Activated naive CD4-positive, alpha-beta T cell treated with anti-CD3 and anti-CD28 coated beads for 36 hours (primary cell): Measurements from ENCODE around the gene BIN1. TPM values are rescaled to one million over a fixed set of nuclear protein-coding genes. Genes with fewer than 3 reads are reported as not detected.

Experiments used
- CTCF ChIA-PET: fragments of 350-600 bp; sonication (Branson Sonifier 250); formaldehyde crosslinking; loops from one replicate; lab custom pipeline; 2021; ENCODE audit warnings: antibody characterized with exemption; lab: Charles Lee
- DNase-seq: peaks from one replicate; pipeline ENCODE4 v3.0.0-alpha.2; 2020
- H3K27ac Mint-ChIP-seq: one replicate; pipeline ENCODE4 v1.8.0; 2021; ENCODE audit warnings: mild to moderate bottlenecking, mixed read lengths
- H3K27me3 Mint-ChIP-seq: one replicate; pipeline ENCODE4 v1.8.0; 2021; ENCODE audit warnings: low read depth, mixed read lengths
- H3K36me3 Mint-ChIP-seq: one replicate; pipeline ENCODE4 v1.8.0; 2021; ENCODE audit warnings: low read depth, mixed read lengths
- H3K4me1 Mint-ChIP-seq: one replicate; pipeline ENCODE4 v1.8.0; 2021; ENCODE audit warnings: low read depth, mixed read lengths
- H3K4me3 Mint-ChIP-seq: one replicate; pipeline ENCODE4 v1.8.0; 2021; ENCODE audit warnings: mild to moderate bottlenecking, moderate library complexity, mixed read lengths
- H3K9me3 Mint-ChIP-seq: one replicate; pipeline ENCODE4 v1.8.0; 2021; ENCODE audit warnings: mixed read lengths
- intact Hi-C: fragments of 100-400 bp; cut with micrococcal nuclease; formaldehyde crosslinking; loops from one replicate; pipeline ENCODE4 v1.15.1; 2023
- total RNA-seq, 2 experiments: library from RNA; stranded (reverse); gene quantifications; one replicate each; pipeline ENCODE4 v1.2.3, GENCODE V29; 2021

BIN1 gene
- total RNA-seq, 2 experiments from 2014 or later, result 50.4 to 51.1 TPM

GRCh38 chr2:127011231-127011661 is 95.7 kb downstream of the BIN1 start:
- H3K9me3 Mint-ChIP-seq, result no peaks in the 10 kb centered on the region
- no peak for DNase-seq
- H3K4me1 Mint-ChIP-seq, result no peaks in the 10 kb centered on the region
- peaks cover 13% of the 10 kb centered on the region for H3K27me3 Mint-ChIP-seq
- no peak overlapping the region for H3K27ac Mint-ChIP-seq
- CTCF ChIA-PET, result no interaction called here
- H3K36me3 Mint-ChIP-seq, result no peaks in the 10 kb centered on the region
- intact Hi-C loops, result no loop called here
- no peak overlapping the region for H3K4me3 Mint-ChIP-seq

DNA sequence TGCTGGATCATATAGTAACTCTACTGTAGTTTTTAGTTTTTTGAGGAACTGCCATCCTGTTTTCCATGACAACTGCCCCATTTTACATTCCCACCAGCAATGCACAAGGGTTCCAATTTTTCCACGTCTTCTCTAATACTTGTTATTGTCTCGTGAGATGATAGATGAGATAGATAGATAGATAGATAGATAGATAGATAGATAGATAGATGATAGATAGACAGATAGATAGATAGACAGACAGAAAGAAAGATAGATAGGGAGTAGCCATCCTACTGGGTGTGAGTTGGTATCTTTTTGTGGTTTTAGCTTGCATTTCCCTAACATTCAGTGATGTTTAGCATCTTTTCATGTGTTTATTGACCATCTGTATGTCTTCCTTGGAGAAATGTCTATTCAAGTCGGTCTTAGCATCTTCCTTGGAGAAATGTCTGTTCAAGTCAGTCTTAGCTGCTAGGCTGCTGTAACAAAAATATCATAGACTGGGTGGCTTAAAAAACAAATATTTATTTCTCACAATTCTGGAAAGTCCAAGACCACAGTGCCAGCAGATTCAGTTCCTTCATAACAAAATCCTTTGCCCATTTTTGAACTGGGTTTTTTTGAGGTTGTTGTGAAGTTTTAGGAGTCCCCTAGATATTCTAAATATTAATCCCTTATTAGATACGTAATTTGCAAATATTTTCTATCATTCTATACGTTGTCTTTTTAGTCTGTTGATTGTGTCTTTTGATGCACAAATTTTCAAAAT is 98.5 kb downstream of the BIN1 start:
- CTCF ChIA-PET, result no interaction called here
- Mint-ChIP-seq H3K36me3 (no peaks in the 10 kb centered on the region), H3K27ac (no peak overlapping the region), H3K4me1 (no peaks in the 10 kb centered on the region), H3K9me3 (no peaks in the 10 kb centered on the region), H3K4me3 (no peak overlapping the region), H3K27me3 (peaks cover 8% of the 10 kb centered on the region)
- intact Hi-C loops, result no loop called here
- DNase-seq, result no peak

- intact Hi-C loops, result no loop called here
- no peaks in the 10 kb centered on the region for H3K9me3 Mint-ChIP-seq
- peaks cover 3% of the 10 kb centered on the region for H3K27me3 Mint-ChIP-seq
- no peaks in the 10 kb centered on the region for H3K4me1 Mint-ChIP-seq
- DNase-seq, result no peak
- CTCF ChIA-PET, result interaction anchor here (1.0 kb wide), 1 partner anchor 36 kb away, joined by 3 read pairs; no protein-coding TSS in a partner anchor
- H3K4me3 Mint-ChIP-seq, result no peak overlapping the region
- H3K36me3 Mint-ChIP-seq, result no peaks in the 10 kb centered on the region
- H3K27ac Mint-ChIP-seq, result no peak overlapping the region
Measured at GRCh38 chr2:127007652-127008051, 99.3 kb downstream of the BIN1 start.

DNA sequence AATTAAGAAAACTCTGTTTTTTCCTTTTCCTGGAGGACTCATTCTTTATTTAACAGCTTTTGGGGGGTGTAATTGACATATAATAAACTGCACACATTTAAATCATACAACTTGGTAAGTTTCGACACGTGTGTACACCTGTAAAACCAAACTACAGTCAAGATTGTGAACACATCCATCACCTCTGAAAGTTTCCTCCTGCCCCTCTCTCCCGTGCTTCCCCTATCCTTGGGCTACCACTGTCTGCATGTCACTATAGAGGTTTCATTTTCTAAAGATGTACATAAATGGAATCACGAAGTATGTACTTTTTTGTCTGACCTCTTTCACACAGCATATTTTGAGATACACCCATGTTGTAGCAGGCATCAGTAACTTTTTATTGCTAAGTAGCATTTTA is 100.0 kb downstream of the BIN1 start:
- Mint-ChIP-seq H3K4me3 (no peak overlapping the region), H3K27ac (no peak overlapping the region), H3K27me3 (peaks cover 3% of the 10 kb centered on the region), H3K4me1 (no peaks in the 10 kb centered on the region), H3K36me3 (no peaks in the 10 kb centered on the region), H3K9me3 (no peaks in the 10 kb centered on the region)
- DNase-seq, result no peak
- intact Hi-C loops, result no loop called here
- CTCF ChIA-PET, result interaction anchor here (1.0 kb wide), 1 partner anchor 35 kb away, joined by 3 read pairs; no protein-coding TSS in a partner anchor

DNA sequence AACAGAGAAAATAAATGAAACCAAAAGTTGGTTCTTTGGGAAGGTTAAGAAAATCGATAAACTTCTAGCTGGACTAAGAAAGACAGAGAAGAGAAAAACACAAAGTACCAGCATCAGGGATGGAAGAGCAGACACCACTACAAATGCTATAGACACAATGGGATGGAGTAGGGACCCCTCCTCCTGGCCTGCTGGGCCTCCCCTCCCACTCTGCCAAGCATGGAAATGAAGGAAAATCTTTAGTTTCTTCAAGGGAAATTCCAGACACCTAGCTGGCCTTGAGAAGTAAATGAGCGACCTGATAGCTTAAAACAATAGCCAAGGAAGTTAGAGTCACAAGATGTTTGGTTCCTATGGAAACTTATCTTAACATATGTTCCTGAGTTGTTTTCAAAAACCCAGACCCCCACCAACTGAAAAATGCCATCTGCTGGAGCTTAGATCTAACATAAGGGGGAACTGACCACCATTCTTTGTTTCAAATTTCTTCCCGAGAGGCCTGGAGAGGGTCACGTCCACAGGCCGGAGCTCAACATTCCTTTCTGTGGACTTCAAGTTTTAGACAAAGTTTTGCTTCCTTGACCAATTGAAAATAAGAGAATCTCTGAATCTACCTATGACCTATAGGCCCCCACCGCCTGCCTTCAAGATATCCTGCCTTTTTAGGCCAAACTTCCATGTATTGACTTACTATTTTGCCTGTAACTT is 101.9 kb downstream of the BIN1 start:
- no peak overlapping the region for H3K27ac Mint-ChIP-seq
- no peaks in the 10 kb centered on the region for H3K9me3 Mint-ChIP-seq
- CTCF ChIA-PET, result interaction anchor here (0.6 to 0.8 kb wide), 3 partner anchors 11 to 1837 kb away, joined by 3 to 4 read pairs (median 3); no protein-coding TSS in a partner anchor
- intact Hi-C loops, result no loop called here
- no peaks in the 10 kb centered on the region for H3K27me3 Mint-ChIP-seq
- no peak for DNase-seq
- no peaks in the 10 kb centered on the region for H3K36me3 Mint-ChIP-seq
- H3K4me3 Mint-ChIP-seq, result no peak overlapping the region
- no peaks in the 10 kb centered on the region for H3K4me1 Mint-ChIP-seq

- Mint-ChIP-seq H3K4me1 (no peaks in the 10 kb centered on the region), H3K36me3 (no peaks in the 10 kb centered on the region), H3K9me3 (no peaks in the 10 kb centered on the region), H3K27me3 (no peaks in the 10 kb centered on the region), H3K27ac (no peak overlapping the region), H3K4me3 (no peak overlapping the region)
- CTCF ChIA-PET, result no interaction called here
- intact Hi-C loops, result no loop called here
- DNase-seq, result no peak
Measured at GRCh38 chr2:127003070-127003800, 103.7 kb downstream of the BIN1 start.

DNA sequence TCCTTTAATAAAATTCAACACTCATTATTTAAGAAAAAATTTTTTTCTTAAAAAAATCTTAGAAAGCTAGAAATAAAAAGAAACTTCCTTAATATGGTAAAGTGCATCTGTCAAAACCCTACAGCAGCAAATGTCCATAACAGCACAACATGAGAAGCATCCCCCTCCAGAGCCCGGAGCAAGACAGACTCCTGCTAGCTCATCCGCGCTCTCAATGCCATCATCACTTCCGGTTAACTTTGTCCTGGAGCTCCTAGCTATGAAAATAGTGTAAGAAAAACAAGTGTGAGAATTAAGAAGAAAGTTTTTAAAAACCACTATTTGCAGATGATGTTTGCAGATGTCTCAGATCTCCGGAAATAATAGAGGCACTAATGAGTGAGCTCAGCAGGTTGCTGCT is 105.2 kb downstream of the BIN1 start:
- Mint-ChIP-seq H3K4me1 (no peaks in the 10 kb centered on the region), H3K27ac (no peak overlapping the region), H3K9me3 (no peaks in the 10 kb centered on the region), H3K27me3 (no peaks in the 10 kb centered on the region), H3K36me3 (no peaks in the 10 kb centered on the region), H3K4me3 (no peak overlapping the region)
- CTCF ChIA-PET, result no interaction called here
- no peak for DNase-seq
- intact Hi-C loops, result no loop called here

GRCh38 chr2:127000937-127001336 is 106.0 kb downstream of the BIN1 start:
- Mint-ChIP-seq H3K4me1 (no peaks in the 10 kb centered on the region), H3K9me3 (no peaks in the 10 kb centered on the region), H3K27me3 (no peaks in the 10 kb centered on the region), H3K4me3 (no peak overlapping the region), H3K36me3 (no peaks in the 10 kb centered on the region), H3K27ac (no peak overlapping the region)
- CTCF ChIA-PET, result no interaction called here
- intact Hi-C loops, result no loop called here
- no peak for DNase-seq

DNA sequence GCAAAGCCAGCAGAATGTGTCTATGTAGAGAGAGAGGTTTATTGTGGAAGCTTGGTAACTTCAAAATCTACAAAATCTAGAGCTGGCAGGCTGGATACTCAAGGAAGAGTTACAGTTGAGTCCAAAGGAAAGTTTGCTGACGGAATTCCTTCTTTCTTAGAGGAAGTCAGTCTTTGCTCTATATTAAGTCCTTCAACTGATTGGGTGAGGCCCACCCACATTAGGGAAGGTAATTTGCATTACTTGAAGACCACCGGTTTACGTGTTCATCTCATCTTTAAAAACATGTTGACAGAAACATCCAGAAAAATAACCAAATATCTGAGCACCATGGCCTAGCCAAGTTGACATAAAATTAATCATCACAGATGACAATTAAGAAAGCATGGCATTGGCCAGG is 106.8 kb downstream of the BIN1 start:
- DNase-seq, result no peak
- Mint-ChIP-seq H3K9me3 (no peaks in the 10 kb centered on the region), H3K27ac (no peak overlapping the region), H3K27me3 (no peaks in the 10 kb centered on the region), H3K36me3 (no peaks in the 10 kb centered on the region), H3K4me3 (no peak overlapping the region), H3K4me1 (no peaks in the 10 kb centered on the region)
- CTCF ChIA-PET, result interaction anchor here (1.0 kb wide), 1 partner anchor 28 kb away, joined by 3 read pairs; no protein-coding TSS in a partner anchor
- intact Hi-C loops, result no loop called here

- Mint-ChIP-seq H3K9me3 (no peaks in the 10 kb centered on the region), H3K4me3 (no peak overlapping the region), H3K36me3 (no peaks in the 10 kb centered on the region), H3K27me3 (no peaks in the 10 kb centered on the region), H3K4me1 (no peaks in the 10 kb centered on the region), H3K27ac (no peak overlapping the region)
- CTCF ChIA-PET, result no interaction called here
- intact Hi-C loops, result no loop called here
- DNase-seq, result no peak
Measured at GRCh38 chr2:126999106-126999756, 107.7 kb downstream of the BIN1 start.

- no peaks in the 10 kb centered on the region for H3K9me3 Mint-ChIP-seq
- H3K36me3 Mint-ChIP-seq, result no peaks in the 10 kb centered on the region
- H3K4me3 Mint-ChIP-seq, result no peak overlapping the region
- no peak for DNase-seq
- H3K27me3 Mint-ChIP-seq, result no peaks in the 10 kb centered on the region
- no peaks in the 10 kb centered on the region for H3K4me1 Mint-ChIP-seq
- no peak overlapping the region for H3K27ac Mint-ChIP-seq
- intact Hi-C loops, result no loop called here
- CTCF ChIA-PET, result no interaction called here
Measured at GRCh38 chr2:126998486-126998885, 108.5 kb downstream of the BIN1 start.
